Measurements from ENCODE around the gene NAB2.

- TF ChIP-seq FOXM1 (IDR thresholded peaks at IDR 0.05; ENCODE audit: borderline replicate concordance) (no peak), BHLHE40 (IDR thresholded peaks at IDR 0.05; ENCODE audit: borderline replicate concordance) (no peak), SP1 (IDR thresholded peaks at IDR 0.05) (no peak), ARNT (IDR thresholded peaks at IDR 0.05) (no peak), TARDBP (IDR thresholded peaks at IDR 0.05) (no peak), L3MBTL2 (conservative IDR thresholded peaks at IDR 0.05) (no peak), LEF1 (IDR thresholded peaks at IDR 0.05; ENCODE audit: borderline replicate concordance) (no peak), ELF4 (IDR thresholded peaks at IDR 0.05) (no peak), FOXA1 (IDR thresholded peaks at IDR 0.05) (no peak), SUZ12 (IDR thresholded peaks at IDR 0.05) (no peak), CTBP1 (IDR thresholded peaks at IDR 0.05; ENCODE audit: borderline replicate concordance) (no peak), HDGF (IDR thresholded peaks at IDR 0.05; ENCODE audit: borderline replicate concordance) (no peak), FOXK2 (IDR thresholded peaks at IDR 0.05) (no peak), NFRKB (IDR thresholded peaks at IDR 0.05) (no peak)
Observed at GRCh38 chr12:57133916-57134315, 45.0 kb downstream of the NAB2 start.
